ENCODE measurements around the gene CXCL10.

CXCL10 gene

DNA sequence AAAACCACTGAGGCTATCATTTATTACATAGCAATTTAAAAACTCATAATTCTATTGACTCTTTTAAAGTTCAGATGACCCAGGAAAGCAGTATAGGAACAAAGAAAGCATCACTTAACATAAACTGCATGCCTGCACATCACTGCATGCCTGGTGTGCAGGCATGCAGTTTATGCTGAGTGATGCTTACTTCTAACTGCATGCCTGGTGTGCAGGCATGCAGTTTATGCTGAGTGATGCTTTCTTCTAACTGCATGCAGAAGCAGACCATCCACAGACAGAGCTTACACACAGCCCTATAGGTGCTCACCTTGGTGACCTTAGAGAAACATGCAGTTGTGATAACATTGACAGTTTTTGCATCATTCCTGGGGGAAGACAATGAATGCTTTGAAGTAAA lies 49.5 kb downstream of the CXCL10 start:
- Histone ChIP-seq H3K27me3 (ENCODE audit: insufficient read depth, poor library complexity, severe bottlenecking) (no peaks in the 10 kb centered on the region), H3K4me3 (replicated peaks; ENCODE audit: insufficient read depth, low read length) (no peak overlapping the region), H3K27ac (replicated peaks) (no peak overlapping the region)
- TF ChIP-seq GABPA (IDR thresholded peaks at IDR 0.05; ENCODE audit: low read depth) (no peak), POLR2AphosphoS5 (IDR thresholded peaks at IDR 0.05; ENCODE audit: low read depth) (no peak), SPI1 (IDR thresholded peaks at IDR 0.05; ENCODE audit: borderline replicate concordance, low read depth) (no peak)
- TF ChIP-seq, protein P1, sequence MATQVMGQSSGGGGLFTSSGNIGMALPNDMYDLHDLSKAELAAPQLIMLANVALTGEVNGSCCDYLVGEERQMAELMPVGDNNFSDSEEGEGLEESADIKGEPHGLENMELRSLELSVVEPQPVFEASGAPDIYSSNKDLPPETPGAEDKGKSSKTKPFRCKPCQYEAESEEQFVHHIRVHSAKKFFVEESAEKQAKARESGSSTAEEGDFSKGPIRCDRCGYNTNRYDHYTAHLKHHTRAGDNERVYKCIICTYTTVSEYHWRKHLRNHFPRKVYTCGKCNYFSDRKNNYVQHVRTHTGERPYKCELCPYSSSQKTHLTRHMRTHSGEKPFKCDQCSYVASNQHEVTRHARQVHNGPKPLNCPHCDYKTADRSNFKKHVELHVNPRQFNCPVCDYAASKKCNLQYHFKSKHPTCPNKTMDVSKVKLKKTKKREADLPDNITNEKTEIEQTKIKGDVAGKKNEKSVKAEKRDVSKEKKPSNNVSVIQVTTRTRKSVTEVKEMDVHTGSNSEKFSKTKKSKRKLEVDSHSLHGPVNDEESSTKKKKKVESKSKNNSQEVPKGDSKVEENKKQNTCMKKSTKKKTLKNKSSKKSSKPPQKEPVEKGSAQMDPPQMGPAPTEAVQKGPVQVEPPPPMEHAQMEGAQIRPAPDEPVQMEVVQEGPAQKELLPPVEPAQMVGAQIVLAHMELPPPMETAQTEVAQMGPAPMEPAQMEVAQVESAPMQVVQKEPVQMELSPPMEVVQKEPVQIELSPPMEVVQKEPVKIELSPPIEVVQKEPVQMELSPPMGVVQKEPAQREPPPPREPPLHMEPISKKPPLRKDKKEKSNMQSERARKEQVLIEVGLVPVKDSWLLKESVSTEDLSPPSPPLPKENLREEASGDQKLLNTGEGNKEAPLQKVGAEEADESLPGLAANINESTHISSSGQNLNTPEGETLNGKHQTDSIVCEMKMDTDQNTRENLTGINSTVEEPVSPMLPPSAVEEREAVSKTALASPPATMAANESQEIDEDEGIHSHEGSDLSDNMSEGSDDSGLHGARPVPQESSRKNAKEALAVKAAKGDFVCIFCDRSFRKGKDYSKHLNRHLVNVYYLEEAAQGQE (IDR thresholded peaks at IDR 0.05; ENCODE audit: insufficient replicate concordance, low read depth): no peak
- TF ChIP-seq, protein P2, sequence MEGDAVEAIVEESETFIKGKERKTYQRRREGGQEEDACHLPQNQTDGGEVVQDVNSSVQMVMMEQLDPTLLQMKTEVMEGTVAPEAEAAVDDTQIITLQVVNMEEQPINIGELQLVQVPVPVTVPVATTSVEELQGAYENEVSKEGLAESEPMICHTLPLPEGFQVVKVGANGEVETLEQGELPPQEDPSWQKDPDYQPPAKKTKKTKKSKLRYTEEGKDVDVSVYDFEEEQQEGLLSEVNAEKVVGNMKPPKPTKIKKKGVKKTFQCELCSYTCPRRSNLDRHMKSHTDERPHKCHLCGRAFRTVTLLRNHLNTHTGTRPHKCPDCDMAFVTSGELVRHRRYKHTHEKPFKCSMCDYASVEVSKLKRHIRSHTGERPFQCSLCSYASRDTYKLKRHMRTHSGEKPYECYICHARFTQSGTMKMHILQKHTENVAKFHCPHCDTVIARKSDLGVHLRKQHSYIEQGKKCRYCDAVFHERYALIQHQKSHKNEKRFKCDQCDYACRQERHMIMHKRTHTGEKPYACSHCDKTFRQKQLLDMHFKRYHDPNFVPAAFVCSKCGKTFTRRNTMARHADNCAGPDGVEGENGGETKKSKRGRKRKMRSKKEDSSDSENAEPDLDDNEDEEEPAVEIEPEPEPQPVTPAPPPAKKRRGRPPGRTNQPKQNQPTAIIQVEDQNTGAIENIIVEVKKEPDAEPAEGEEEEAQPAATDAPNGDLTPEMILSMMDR (IDR thresholded peaks at IDR 0.05; ENCODE audit: insufficient read depth, low read length): no peak
- DNase-seq (ENCODE audit: low read depth in 1 of 2, low spot score in 1 of 2): no peak
